Prostate gland (tissue), 2 donors: ENCODE measurements around the gene STARD5.

Experiments
- CTCF ChIP-seq, 4 experiments: fragments of 200-600 bp in 2 of 4; fragments of 450-650 bp in 2 of 4; sonication (generic) in 2 of 4; IDR thresholded peaks; 1 replicate in 3 of 4; 2 replicates in 1 of 4; pipeline ENCODE4 v1.5.1; 2016 to 2019; ENCODE audit warnings: antibody characterized with exemption in 4 of 4, mild to moderate bottlenecking in 2 of 4, moderate library complexity in 2 of 4
- POLR2A ChIP-seq: fragments of 450-650 bp; IDR thresholded peaks from one replicate; pipeline ENCODE4 v1.6.1; 2016; ENCODE audit warnings: antibody characterized with exemption, mild to moderate bottlenecking
- POLR2AphosphoS5 ChIP-seq: sonication (generic); formaldehyde crosslinking; IDR thresholded peaks from one replicate; pipeline ENCODE4 v1.6.1; 2017; ENCODE audit warnings: antibody characterized with exemption

GRCh38 chr15:81361891-81362290 is 38.0 kb upstream of the STARD5 start:
- no peak for TF ChIP-seq POLR2AphosphoS5
- no peak for TF ChIP-seq CTCF (IDR thresholded peaks at IDR 0.05)
- TF ChIP-seq POLR2A = no peak
